IMR-90 (cell line): Measurements from ENCODE around the gene ARHGEF1. TPM values are rescaled to one million over a fixed set of nuclear protein-coding genes. Genes with fewer than 3 reads are reported as not detected.

ENCODE experiments used
- ATAC-seq: fragments of 200-7000 bp; cut with Tn5 transposase; 2 replicates; pipeline ENCODE4 v1.9.1; 2020; ENCODE audit warnings: low read depth, mild to moderate bottlenecking, moderate library complexity
- BruUV-seq: library from RNA; stranded (reverse); fragments of 400-500 nt; replicated peaks from 2 replicates; lab custom pipeline; 2021; lab: Mats Ljungman, UMichigan
- CTCF ChIA-PET: fragments of 300-600 bp; formaldehyde crosslinking; extraction: SDS; loops from one replicate; lab custom pipeline; 2021; ENCODE audit warnings: antibody characterized with exemption; lab: Yijun Ruan, JAX
- POLR2A ChIA-PET: fragments of 300-600 bp; sonication (Branson Sonifier 250); formaldehyde crosslinking; loops from one replicate; lab custom pipeline; 2022; ENCODE audit warnings: antibody characterized with exemption; ENCODE audit not compliant: unreplicated experiment; lab: Charles Lee
- DNase-seq: peaks from one replicate; pipeline ENCODE4 v3.0.0; 2013
- H2AFZ ChIP-seq: replicated peaks from 2 replicates; pipeline ENCODE3; 2013; ENCODE audit warnings: low read length, mild to moderate bottlenecking; ENCODE audit not compliant: poor library complexity
- H2AK5ac ChIP-seq: 2 replicates; pipeline ENCODE4 v1.6.1; 2013; ENCODE audit warnings: low read depth, low read length, inconsistent platforms
- H2AK9ac ChIP-seq: replicated peaks from 2 replicates; pipeline ENCODE3; 2013; ENCODE audit warnings: mild to moderate bottlenecking, low read depth, low read length, moderate library complexity; ENCODE audit not compliant: poor library complexity
- H2BK120ac ChIP-seq: 2 replicates; pipeline ENCODE4 v1.6.1; 2013; ENCODE audit warnings: low read depth, low read length, inconsistent platforms
- H2BK15ac ChIP-seq: 3 replicates; pipeline ENCODE4 v1.6.1; 2013; ENCODE audit warnings: low read depth, low read length, inconsistent platforms
- H2BK20ac ChIP-seq: 2 replicates; pipeline ENCODE4 v1.6.1; 2013; ENCODE audit warnings: low read depth, mild to moderate bottlenecking, inconsistent platforms, low read length, moderate library complexity
- H2BK5ac ChIP-seq: 2 replicates; pipeline ENCODE4 v1.6.1; 2013; ENCODE audit warnings: mild to moderate bottlenecking, low read depth, low read length, inconsistent platforms; ENCODE audit not compliant: poor library complexity, severe bottlenecking
- H3K14ac ChIP-seq: replicated peaks from 2 replicates; pipeline ENCODE4 v1.6.1; 2013; ENCODE audit warnings: low read depth, low read length, inconsistent platforms
- H3K18ac ChIP-seq: 2 replicates; pipeline ENCODE4 v1.6.1; 2013; ENCODE audit warnings: low read depth, low read length, control low read depth
- H3K23ac ChIP-seq: 2 replicates; pipeline ENCODE4 v1.6.1; 2013; ENCODE audit warnings: low read depth, low read length, inconsistent platforms
- H3K27ac ChIP-seq: 2 replicates; pipeline ENCODE4 v1.5.1; 2013; ENCODE audit warnings: mild to moderate bottlenecking, control low read depth, low read length; ENCODE audit not compliant: insufficient read depth
- H3K27me3 ChIP-seq: 2 replicates; pipeline ENCODE4 v1.6.1; 2013; ENCODE audit warnings: low read length; ENCODE audit not compliant: control insufficient read depth, insufficient read depth
- H3K36me3 ChIP-seq: 2 replicates; pipeline ENCODE4 v1.6.1; 2013; ENCODE audit warnings: low read length, mixed read lengths; ENCODE audit not compliant: control insufficient read depth, insufficient read depth
- H3K4ac ChIP-seq: 2 replicates; pipeline ENCODE4 v1.6.1; 2013; ENCODE audit warnings: low read depth, low read length, inconsistent platforms
- H3K4me1 ChIP-seq: 2 replicates; pipeline ENCODE4 v1.6.1; 2013; ENCODE audit warnings: low read length, mixed read lengths; ENCODE audit not compliant: control insufficient read depth, insufficient read depth
- H3K4me2 ChIP-seq: 2 replicates; pipeline ENCODE4 v1.6.1; 2013; ENCODE audit warnings: low read depth, mild to moderate bottlenecking, control low read depth, low read length, moderate library complexity
- H3K4me3 ChIP-seq: 2 replicates; pipeline ENCODE4 v1.5.1; 2013; ENCODE audit warnings: low read depth, mild to moderate bottlenecking, control low read depth, low read length, moderate library complexity; ENCODE audit not compliant: insufficient read depth
- H3K56ac ChIP-seq: 2 replicates; pipeline ENCODE4 v1.6.1; 2013; ENCODE audit warnings: low read length, inconsistent platforms; ENCODE audit not compliant: insufficient read depth; ENCODE audit errors: extremely low read depth
- H3K79me1 ChIP-seq, 2 experiments: 2 replicates each; pipeline ENCODE4 v1.6.1; 2013; ENCODE audit warnings: low read length in 2 of 2, inconsistent platforms in 1 of 2, low read depth in 1 of 2
- H3K9ac ChIP-seq: 2 replicates; pipeline ENCODE4 v1.6.1; 2013; ENCODE audit warnings: low read depth, low read length, control low read depth
- H3K9me1 ChIP-seq: 2 replicates; pipeline ENCODE4 v1.6.1; 2013; ENCODE audit warnings: low read length, inconsistent platforms; ENCODE audit not compliant: insufficient read depth
- H3K9me3 ChIP-seq: 2 replicates; pipeline ENCODE4 v1.6.1; 2013; ENCODE audit warnings: low read length; ENCODE audit not compliant: control insufficient read depth, insufficient read depth
- H4K20me1 ChIP-seq: 2 replicates; pipeline ENCODE4 v1.6.1; 2013; ENCODE audit warnings: low read length, inconsistent platforms; ENCODE audit not compliant: insufficient read depth
- H4K5ac ChIP-seq: 2 replicates; pipeline ENCODE4 v1.6.1; 2013; ENCODE audit warnings: mild to moderate bottlenecking, low read depth, low read length, control low read depth
- H4K8ac ChIP-seq, 2 experiments: 2 replicates each; pipeline ENCODE4 v1.6.1; 2013; ENCODE audit warnings: low read depth in 2 of 2, low read length in 2 of 2, control low read depth in 1 of 2, inconsistent platforms in 1 of 2
- H4K91ac ChIP-seq: 2 replicates; pipeline ENCODE4 v1.6.1; 2013; ENCODE audit warnings: low read depth, low read length, inconsistent platforms; ENCODE audit not compliant: insufficient read depth
- BHLHE40 ChIP-seq: fragments of 150-350 bp; IDR thresholded peaks from 2 replicates; pipeline ENCODE4 v1.6.1; 2016; ENCODE audit warnings: mild to moderate bottlenecking, low read depth, low read length
- CEBPB ChIP-seq: IDR thresholded peaks from 2 replicates; pipeline ENCODE4 v1.6.1; 2012; ENCODE audit warnings: low read depth, low read length, improper control_type of control experiment
- FOS ChIP-seq: fragments of 150-350 bp; IDR thresholded peaks from 2 replicates; pipeline ENCODE4 v1.6.1; 2016; ENCODE audit warnings: low read depth, low read length
- MAZ ChIP-seq: IDR thresholded peaks from 2 replicates; pipeline ENCODE4 v1.6.1; 2012; ENCODE audit warnings: low read depth, mild to moderate bottlenecking, low read length, improper control_type of control experiment, moderate library complexity, borderline replicate concordance
- POLR2A ChIP-seq: IDR thresholded peaks from 2 replicates; pipeline ENCODE4 v1.6.1; 2012; ENCODE audit warnings: mild to moderate bottlenecking, low read depth, low read length
- RAD21 ChIP-seq: IDR thresholded peaks from 2 replicates; pipeline ENCODE4 v1.6.1; 2012; ENCODE audit warnings: low read length, improper control_type of control experiment
- RCOR1 ChIP-seq: IDR thresholded peaks from 2 replicates; pipeline ENCODE4 v1.6.1; 2012; ENCODE audit warnings: mild to moderate bottlenecking, low read length, improper control_type of control experiment; ENCODE audit not compliant: insufficient replicate concordance
- RFX5 ChIP-seq: IDR thresholded peaks from 2 replicates; pipeline ENCODE4 v1.8.0; 2012; ENCODE audit warnings: low read depth, mild to moderate bottlenecking, low read length, moderate library complexity
- SMC3 ChIP-seq: fragments of 150-350 bp; IDR thresholded peaks from 2 replicates; pipeline ENCODE4 v1.6.1; 2016; ENCODE audit warnings: low read depth, mild to moderate bottlenecking, antibody characterized with exemption, low read length, moderate library complexity
- WGBS, 2 experiments: methylation state at CpG; one replicate each; pipeline versions ENCODE4 v1.1.5 to v1.1.7; 2013; ENCODE audit warnings: missing lambda C conversion rate in 2 of 2; ENCODE audit not compliant: insufficient read length in 1 of 2; ENCODE audit errors: extremely low coverage in 2 of 2; 5-methylcytosine and 5-hydroxymethylcytosine counted together
- dilution Hi-C: fragments of 300-500 bp; cut with HindIII; formaldehyde crosslinking; loops from one replicate; pipeline ENCODE4 v1.14.3; 2018; ENCODE audit warnings: low sequenced_read_pairs; ENCODE audit not compliant: unreplicated experiment
- in situ Hi-C: fragments of 300-500 bp; cut with MboI; formaldehyde crosslinking; loops from 3 replicates; pipeline ENCODE4 v1.14.3; 2019; ENCODE audit warnings: low sequenced_read_pairs, inconsistent platforms, mixed read lengths
- intact Hi-C: fragments of 100-400 bp; cut with micrococcal nuclease; formaldehyde crosslinking; loops from 2 replicates; pipeline ENCODE4 v1.10.0; 2022
- polyA plus RNA-seq, 3 experiments: library from polyadenylated mRNA; depleted of rRNA; stranded (reverse); fragments of >200 nt; gene quantifications; 2 replicates each; pipeline ENCODE4 v1.2.3, GENCODE V29; 2012; ENCODE audit warnings: low replicate concordance in 1 of 3
- total RNA-seq: library from RNA; depleted of rRNA; stranded (reverse); fragments of >200 nt; gene quantifications from 2 replicates; pipeline ENCODE4 v1.2.3, GENCODE V29; 2012
- TF ChIP-seq, protein P1 (sequence below): conservative IDR thresholded peaks from 2 replicates; pipeline ENCODE4 v1.5.1; 2012; ENCODE audit warnings: mild to moderate bottlenecking, low read depth, low read length, improper control_type of control experiment
- TF ChIP-seq, protein P2 (sequence below): fragments of 150-350 bp; IDR thresholded peaks from 2 replicates; pipeline ENCODE4 v1.6.1; 2017; ENCODE audit warnings: mild to moderate bottlenecking, antibody characterized with exemption, low read length, low read depth
- TF ChIP-seq, protein P3 (sequence below): fragments of 150-350 bp; IDR thresholded peaks from 2 replicates; pipeline ENCODE4 v1.6.1; 2016; ENCODE audit warnings: low read depth, mild to moderate bottlenecking, low read length, moderate library complexity, borderline replicate concordance

ARHGEF1 gene
- total and polyA plus RNA-seq, 2 of the 4 experiments (the other 2 are of a cell fraction), result 11.5 to 47.1 TPM

DNA sequence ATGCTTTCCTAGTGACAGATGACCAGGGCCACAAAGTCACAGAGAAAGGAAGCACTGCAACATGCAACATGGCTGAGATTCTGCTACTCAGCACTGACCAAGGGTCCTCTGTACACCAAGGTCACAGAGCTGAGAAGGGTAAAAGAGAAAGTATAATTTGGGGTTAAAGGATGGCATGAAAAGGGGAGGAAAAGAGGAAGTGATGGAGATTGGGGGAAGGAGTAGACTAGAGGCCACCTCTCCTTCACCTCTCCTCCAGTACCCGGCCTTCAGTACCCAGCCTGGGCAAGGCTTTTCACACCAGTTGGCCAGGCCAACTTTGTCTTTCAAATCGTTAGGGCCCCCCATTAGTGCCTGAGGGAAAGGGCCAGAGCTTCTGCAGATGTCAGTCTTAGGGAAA, 29.2 kb upstream of the ARHGEF1 start:
- in situ Hi-C loops, result no loop called here
- no CpG with 5 or more reads among the region's 2 CpGs for WGBS, 2 experiments

More for the DNA sequence above, 29.2 kb upstream of the ARHGEF1 start:
- H3K4me2 ChIP-seq, result no peak overlapping the region
- no TSS peak for BruUV-seq
- H3K9me1 ChIP-seq, result no peaks in the 10 kb centered on the region
- dilution Hi-C loops, result no loop called here
- H2BK5ac ChIP-seq, result no peak overlapping the region
- peaks cover 47% of the 10 kb centered on the region for H3K27me3 ChIP-seq
- H3K4me1 ChIP-seq, result no peaks in the 10 kb centered on the region
- H3K56ac ChIP-seq, result no peak overlapping the region
- no peaks in the 10 kb centered on the region for H3K79me1 ChIP-seq
- no peak overlapping the region for H3K4me3 ChIP-seq
- DNase-seq (no peak), ATAC-seq (no peak)
- no peak overlapping the region for H2BK120ac ChIP-seq
- H2BK20ac ChIP-seq, result no peak overlapping the region
- no peak overlapping the region for H3K14ac ChIP-seq
- H3K9me3 ChIP-seq, result no peaks in the 10 kb centered on the region
- no peaks in the 10 kb centered on the region for H3K36me3 ChIP-seq
- H3K9ac ChIP-seq, result no peak overlapping the region
- no peak overlapping the region for H3K23ac ChIP-seq
- intact Hi-C loops, result no loop called here
- no peaks in the 10 kb centered on the region for H4K20me1 ChIP-seq
- H4K91ac ChIP-seq, result no peak overlapping the region
- no peak overlapping the region for H2AK9ac ChIP-seq
- H4K5ac ChIP-seq, result no peak overlapping the region
- ChIA-PET POLR2A (no interaction called here), CTCF (no interaction called here)
- H3K27ac ChIP-seq, result no peak overlapping the region
- no peak overlapping the region for H2AK5ac ChIP-seq
- TF ChIP-seq RCOR1 (no peak), CEBPB (no peak), RFX5 (no peak), SMC3 (no peak), RAD21 (no peak), BHLHE40 (no peak), MAZ (no peak), POLR2A (no peak), FOS (no peak)
- TF ChIP-seq, protein P1, sequence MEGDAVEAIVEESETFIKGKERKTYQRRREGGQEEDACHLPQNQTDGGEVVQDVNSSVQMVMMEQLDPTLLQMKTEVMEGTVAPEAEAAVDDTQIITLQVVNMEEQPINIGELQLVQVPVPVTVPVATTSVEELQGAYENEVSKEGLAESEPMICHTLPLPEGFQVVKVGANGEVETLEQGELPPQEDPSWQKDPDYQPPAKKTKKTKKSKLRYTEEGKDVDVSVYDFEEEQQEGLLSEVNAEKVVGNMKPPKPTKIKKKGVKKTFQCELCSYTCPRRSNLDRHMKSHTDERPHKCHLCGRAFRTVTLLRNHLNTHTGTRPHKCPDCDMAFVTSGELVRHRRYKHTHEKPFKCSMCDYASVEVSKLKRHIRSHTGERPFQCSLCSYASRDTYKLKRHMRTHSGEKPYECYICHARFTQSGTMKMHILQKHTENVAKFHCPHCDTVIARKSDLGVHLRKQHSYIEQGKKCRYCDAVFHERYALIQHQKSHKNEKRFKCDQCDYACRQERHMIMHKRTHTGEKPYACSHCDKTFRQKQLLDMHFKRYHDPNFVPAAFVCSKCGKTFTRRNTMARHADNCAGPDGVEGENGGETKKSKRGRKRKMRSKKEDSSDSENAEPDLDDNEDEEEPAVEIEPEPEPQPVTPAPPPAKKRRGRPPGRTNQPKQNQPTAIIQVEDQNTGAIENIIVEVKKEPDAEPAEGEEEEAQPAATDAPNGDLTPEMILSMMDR, result no peak
- TF ChIP-seq, protein P2, sequence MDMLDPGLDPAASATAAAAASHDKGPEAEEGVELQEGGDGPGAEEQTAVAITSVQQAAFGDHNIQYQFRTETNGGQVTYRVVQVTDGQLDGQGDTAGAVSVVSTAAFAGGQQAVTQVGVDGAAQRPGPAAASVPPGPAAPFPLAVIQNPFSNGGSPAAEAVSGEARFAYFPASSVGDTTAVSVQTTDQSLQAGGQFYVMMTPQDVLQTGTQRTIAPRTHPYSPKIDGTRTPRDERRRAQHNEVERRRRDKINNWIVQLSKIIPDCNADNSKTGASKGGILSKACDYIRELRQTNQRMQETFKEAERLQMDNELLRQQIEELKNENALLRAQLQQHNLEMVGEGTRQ, result no peak
- TF ChIP-seq, protein P3, sequence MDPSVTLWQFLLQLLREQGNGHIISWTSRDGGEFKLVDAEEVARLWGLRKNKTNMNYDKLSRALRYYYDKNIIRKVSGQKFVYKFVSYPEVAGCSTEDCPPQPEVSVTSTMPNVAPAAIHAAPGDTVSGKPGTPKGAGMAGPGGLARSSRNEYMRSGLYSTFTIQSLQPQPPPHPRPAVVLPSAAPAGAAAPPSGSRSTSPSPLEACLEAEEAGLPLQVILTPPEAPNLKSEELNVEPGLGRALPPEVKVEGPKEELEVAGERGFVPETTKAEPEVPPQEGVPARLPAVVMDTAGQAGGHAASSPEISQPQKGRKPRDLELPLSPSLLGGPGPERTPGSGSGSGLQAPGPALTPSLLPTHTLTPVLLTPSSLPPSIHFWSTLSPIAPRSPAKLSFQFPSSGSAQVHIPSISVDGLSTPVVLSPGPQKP, result no peak
- H3K18ac ChIP-seq, result no peak overlapping the region
- no peak overlapping the region for H4K8ac ChIP-seq
- H3K4ac ChIP-seq, result no peak overlapping the region
- H2BK15ac ChIP-seq, result no peak overlapping the region
- no peak overlapping the region for H2AFZ ChIP-seq
